GM19463 (cell line): Measurements from ENCODE around the gene NR2F1-AS1.

Source experiments
- ATAC-seq: cut with Tn5 transposase; IDR thresholded peaks from one replicate; pipeline ENCODE4 v1.9.1; 2021; ENCODE audit warnings: mild to moderate bottlenecking, moderate library complexity; ENCODE audit not compliant: unreplicated experiment

NR2F1-AS1 gene

GRCh38 chr5:93591323-93591945 lies 10.4 kb upstream of the NR2F1-AS1 start:
- ATAC-seq = no peak

DNA sequence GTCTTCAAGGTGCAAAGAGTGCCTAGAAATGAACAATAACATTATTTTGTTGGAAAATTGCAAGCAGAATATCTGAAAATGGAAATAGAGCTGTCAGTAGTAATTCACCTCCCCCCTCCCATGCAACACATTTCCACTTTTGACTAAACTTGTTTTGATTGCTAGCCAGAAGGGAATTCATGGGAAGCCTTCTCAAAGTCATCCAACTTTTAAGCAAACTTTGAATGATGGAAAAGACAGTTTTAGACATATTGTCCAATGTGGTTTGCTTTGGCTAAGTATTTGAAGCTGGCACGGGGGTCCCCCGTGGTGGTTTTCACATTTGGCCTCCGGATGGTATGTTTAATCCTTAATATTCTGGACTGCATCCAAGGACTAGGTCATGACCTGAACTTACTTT lies 9.5 kb upstream of the NR2F1-AS1 start:
- ATAC-seq = no peak

DNA sequence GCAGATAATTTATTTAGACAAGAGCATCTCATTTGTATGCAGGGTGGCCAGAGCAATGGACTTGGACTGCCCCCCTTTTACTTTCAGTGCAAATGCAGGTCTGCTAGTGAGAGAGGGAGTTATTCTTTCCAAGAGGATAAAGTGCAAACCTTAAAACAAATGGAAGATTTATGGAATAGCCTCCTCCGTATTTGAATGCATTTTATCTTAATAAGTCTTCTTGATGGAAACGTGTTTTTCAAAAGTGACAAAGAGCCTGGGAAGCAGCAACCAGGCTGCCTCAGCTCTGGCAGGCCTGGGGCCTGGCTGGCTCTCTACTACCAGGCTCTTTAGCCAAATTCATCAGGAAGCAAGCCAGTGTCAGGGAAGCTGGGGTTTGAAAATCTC lies 8.8 kb upstream of the NR2F1-AS1 start:
- ATAC-seq = no peak

DNA sequence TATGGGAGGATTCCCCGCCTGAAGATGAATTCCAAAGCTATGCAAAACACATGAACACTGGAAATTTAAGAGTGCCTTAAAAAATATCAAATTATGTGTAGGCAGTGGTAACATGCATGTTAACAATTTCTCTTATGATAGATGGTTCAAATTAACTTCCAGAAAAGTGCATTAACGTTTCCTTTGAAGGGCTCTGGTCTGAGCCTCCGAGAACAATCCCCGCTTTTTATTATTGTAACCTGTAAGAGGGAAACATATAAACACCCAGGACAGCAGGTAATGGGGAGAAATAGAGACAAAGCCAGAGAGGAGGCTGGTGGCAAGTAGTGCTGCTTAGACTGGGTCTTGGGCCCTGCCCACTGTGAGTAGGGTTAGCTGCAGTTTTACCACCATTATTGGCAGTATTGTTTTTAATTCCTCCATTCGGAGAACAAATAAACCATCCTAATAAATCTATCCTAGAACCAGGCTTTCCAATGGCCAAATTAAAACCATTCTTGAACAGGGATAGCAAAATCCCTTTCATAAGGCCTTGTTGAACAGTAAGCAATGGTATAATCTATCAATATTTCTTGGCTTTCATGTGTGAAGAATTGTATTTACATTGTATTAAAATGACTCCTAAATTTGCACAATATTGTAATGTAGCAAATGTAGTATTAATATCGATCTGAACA lies 8.3 kb upstream of the NR2F1-AS1 start:
- no peak for ATAC-seq

DNA sequence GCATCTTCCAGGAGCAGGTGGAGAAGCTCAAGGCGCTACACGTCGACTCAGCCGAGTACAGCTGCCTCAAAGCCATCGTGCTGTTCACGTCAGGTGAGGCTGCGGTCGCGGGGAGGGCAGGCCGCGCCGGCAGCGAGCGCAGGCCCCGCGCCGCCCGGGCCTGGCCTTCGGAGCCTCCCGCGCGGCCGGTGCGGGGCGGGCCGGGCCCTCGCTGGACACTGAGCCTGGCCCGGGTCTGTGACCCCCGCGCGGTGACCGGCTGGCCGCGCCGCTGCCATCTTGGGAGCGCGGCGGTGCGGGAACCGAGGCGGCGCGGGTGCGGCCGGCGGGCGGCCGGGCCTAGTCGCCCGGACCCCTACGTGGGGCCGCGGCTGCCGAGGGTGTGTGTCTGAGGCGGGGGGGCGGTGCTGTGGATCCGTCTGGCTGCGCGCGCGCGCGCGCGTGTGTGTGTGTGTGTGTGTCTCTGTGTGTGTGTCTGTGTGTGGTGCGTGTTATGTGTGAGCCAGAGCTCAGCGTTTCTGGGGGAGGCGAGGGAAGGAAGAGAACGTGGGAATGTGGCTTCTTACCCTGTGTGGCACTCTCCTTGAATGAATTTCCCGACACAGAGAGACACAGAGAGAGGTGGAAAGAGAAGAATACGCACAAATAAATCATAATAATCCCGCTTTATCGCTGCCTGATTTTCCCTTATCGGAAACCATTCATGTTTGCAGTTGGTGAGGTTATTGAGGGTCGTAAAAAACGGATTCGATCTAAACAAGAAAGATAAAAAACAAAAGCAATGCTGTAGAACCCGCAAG lies 7.5 kb upstream of the NR2F1-AS1 start:
- ATAC-seq = no peak

DNA sequence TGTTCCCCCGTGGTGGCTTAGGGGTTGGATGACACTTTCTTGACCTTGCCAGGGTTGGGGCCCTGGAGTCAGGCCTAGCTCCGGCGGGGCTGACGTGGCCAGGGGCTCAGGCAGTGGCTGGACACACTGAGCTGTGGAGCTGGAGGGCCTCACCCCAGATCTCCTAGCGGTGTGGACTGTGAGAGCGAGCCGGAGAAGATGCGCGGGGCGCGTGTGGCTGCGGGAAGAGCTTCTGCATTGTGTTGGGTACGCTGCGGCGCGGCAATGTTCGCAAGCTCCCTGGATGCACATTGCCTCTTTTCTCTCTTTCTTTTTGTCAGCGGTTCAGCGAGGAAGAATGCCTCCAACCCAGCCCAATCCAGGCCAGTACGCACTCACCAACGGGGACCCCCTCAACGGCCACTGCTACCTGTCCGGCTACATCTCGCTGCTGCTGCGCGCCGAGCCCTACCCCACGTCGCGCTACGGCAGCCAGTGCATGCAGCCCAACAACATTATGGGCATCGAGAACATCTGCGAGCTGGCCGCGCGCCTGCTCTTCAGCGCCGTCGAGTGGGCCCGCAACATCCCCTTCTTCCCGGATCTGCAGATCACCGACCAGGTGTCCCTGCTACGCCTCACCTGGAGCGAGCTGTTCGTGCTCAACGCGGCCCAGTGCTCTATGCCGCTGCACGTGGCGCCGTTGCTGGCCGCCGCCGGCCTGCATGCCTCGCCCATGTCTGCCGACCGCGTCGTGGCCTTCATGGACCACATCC lies 6.8 kb upstream of the NR2F1-AS1 start:
- ATAC-seq = no peak

GRCh38 chr5:93586736-93587596 lies 5.9 kb upstream of the NR2F1-AS1 start:
- ATAC-seq = no peak

DNA sequence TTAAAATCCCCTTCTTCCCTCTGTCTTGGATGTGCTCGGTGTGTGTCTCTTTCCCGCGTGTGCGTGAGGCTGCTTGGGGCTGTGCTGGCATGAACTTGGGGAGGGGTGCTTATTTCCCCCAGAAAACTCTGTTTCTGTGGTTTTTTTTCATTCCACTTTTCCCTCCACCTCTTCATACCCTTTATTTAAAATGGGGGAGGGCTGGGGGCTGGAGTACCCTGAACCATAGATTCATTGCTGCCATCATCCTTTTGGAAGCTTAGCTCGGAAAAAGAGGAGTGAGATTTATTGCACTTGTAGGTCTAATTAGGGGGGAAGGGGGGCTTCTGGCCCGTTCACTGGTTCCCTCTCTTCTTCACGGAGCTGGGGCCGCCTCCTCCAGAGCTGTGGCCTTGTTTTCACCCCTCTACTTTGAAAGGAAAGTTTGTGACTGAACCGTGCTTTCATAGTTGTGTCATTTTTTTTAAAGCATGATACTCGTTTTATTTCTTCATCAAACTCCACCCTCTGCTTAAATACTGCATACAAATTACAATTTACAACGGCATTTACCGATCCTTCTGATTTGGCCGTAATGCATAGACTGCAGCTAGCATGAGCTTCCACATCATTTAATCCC lies 4.9 kb upstream of the NR2F1-AS1 start:
- ATAC-seq = no peak

- ATAC-seq = no peak
Observed at GRCh38 chr5:93585041-93585766, 4.2 kb upstream of the NR2F1-AS1 start.

- ATAC-seq = no peak
Observed at GRCh38 chr5:93584596-93585040, 3.6 kb upstream of the NR2F1-AS1 start.

- ATAC-seq = peak; percentile 33
Observed at GRCh38 chr5:93583768-93584595, 3.0 kb upstream of the NR2F1-AS1 start.

- no peak for ATAC-seq
Observed at GRCh38 chr5:93583439-93583767, 2.4 kb upstream of the NR2F1-AS1 start.

DNA sequence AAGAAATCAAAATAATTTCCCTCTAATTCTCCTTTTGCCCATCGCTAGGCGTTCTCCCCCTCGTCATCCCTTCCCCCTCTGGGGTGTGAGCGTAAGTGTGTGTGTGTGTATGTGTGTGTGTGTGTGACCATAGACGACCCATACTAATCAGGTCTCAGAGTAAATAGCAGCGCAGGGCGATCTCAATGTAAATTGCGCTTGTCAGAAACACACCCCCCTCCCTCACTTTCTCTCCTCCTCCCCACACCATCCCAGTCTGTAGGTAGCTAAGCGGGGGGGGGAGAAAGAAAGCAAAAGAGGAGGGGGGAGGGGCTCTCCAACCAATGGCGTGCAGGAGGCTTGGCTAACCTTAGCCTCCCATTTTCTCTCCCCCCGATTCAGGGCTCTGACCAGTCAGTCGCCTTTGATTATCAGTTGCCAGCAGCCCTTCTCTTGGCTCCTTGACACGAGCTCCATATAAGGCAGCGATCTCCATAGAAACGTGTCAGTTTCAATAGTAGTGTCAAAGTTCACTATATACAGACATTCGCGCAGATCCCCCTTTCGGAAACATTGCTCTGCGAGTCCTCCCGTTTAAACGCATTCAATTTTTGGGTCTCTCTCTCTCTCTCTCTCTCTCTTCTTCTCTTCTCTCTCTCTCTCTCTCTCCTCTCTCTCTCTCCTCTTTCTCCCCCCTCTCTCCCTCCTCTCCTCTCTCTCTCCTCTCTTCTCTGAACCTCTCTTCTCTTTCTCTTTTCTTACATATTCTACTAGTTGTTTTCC lies 1.8 kb upstream of the NR2F1-AS1 start, which contains the start of gene NR2F1:
Gene NR2F1 (plus strand): TSS at position 546 of the 762 bp plus-strand sequence. CDS start 1,802 bp downstream, outside the sequence.
- ATAC-seq = no peak

DNA sequence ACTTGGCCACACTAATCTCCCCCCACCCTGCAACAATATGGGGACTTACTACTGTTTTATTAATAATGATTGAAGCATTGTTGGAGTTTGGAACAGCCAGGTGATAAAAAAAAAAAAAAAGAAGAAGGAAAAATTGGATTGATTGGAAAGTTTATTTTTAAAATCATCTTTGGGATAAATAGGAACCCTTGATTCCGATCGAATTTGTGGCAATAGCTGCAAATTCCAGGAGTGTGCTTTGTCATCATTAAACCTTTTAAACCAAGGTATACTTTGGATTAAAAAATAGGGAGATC lies 1.1 kb upstream of the NR2F1-AS1 start:
- ATAC-seq = no peak

DNA sequence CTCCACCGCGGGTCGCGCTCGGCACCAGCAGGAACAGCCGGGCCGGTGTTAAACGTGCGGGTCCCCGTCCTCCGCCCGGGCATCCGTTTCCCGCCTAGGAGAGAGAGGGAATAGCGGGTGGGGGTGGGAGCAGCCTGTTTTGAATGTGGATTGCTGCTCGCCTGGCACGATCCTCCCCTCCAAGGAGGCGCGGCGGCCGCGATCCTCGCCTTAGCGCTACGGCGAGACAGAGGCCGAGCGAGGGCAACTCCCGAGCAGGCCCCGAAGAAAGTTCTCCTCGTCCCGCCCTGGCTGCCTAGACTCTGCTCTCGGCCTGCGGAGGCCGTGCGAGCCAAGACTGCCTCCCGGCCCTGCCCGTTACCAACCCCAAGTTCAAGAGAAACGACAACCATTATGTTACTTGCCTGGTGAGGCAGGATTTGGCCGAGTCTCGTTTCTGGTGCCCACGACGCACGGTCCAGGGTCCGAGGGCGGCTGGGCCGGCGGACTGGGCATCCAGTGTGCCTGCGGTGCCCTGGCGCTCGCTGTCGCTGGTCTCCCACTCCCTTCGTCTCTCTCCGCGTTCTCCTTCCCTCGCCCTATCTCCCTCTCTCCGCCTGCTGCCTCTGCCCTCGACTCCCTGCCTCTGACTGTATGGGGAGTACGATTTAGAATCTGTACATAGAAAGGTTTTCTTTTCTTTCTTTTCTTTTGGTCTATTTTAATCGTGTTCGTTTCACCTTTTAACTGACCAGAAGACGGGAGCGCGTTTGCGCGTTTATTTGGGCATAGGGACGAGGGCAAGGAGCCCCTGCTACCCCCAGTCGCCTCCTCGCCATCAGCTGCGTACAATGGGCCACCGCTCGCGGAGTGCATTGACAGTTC lies 724 bp downstream of the NR2F1-AS1 start:
- ATAC-seq = no peak

GRCh38 chr5:93579692-93580062 lies 1.3 kb downstream of the NR2F1-AS1 start:
- ATAC-seq = no peak
